SU-DHL-6 (cell line): ENCODE data around the gene WDR62.
A peak's percentile ranks its signal among the peaks of the same experiment; 100 is the strongest.

ENCODE experiments used
- H2AFZ ChIP-seq: fragments of 200-600 bp; sonication (generic); 2 replicates; pipeline ENCODE4 v1.6.1; 2014; ENCODE audit warnings: low read depth, mild to moderate bottlenecking, moderate library complexity, mixed read lengths, antibody characterized with exemption, low read length; ENCODE audit not compliant: severe bottlenecking
- H3F3A ChIP-seq: fragments of 200-600 bp; shearing (Covaris generic); 2 replicates; pipeline ENCODE4 v1.6.0; 2016; ENCODE audit warnings: antibody characterized with exemption, mild to moderate bottlenecking; ENCODE audit not compliant: insufficient read depth
- H3K27ac ChIP-seq: fragments of 200-600 bp; sonication (generic); 2 replicates; pipeline ENCODE4 v1.5.1; 2016; ENCODE audit warnings: low read depth, mild to moderate bottlenecking, low read length, moderate library complexity, mixed read lengths
- H3K27me3 ChIP-seq: fragments of 200-600 bp; sonication (generic), shearing (Covaris generic); 2 replicates; pipeline ENCODE4 v1.6.0; 2014; ENCODE audit warnings: mild to moderate bottlenecking, low read length
- H3K36me3 ChIP-seq: fragments of 200-600 bp; sonication (generic); 2 replicates; pipeline ENCODE4 v1.6.1; 2014; ENCODE audit warnings: mild to moderate bottlenecking, low read length, mixed read lengths
- H3K4me2 ChIP-seq: fragments of 300-600, 200-600 bp; shearing (Covaris generic), sonication (generic); 2 replicates; pipeline ENCODE4 v1.6.0; 2014; ENCODE audit warnings: low read length, low read depth, mild to moderate bottlenecking; ENCODE audit not compliant: poor library complexity, severe bottlenecking
- H3K4me3 ChIP-seq: fragments of 200-600 bp; sonication (generic); 2 replicates; pipeline ENCODE4 v1.5.1; 2014; ENCODE audit warnings: antibody characterized with exemption, low read length, mild to moderate bottlenecking, mixed read lengths; ENCODE audit not compliant: insufficient read depth, poor library complexity, severe bottlenecking
- H3K79me2 ChIP-seq: fragments of 200-600 bp; sonication (generic); 2 replicates; pipeline ENCODE4 v1.6.1; 2014; ENCODE audit warnings: mild to moderate bottlenecking, low read length, moderate library complexity; ENCODE audit not compliant: insufficient read depth
- H3K9ac ChIP-seq: fragments of 200-600 bp; sonication (generic); 2 replicates; pipeline ENCODE4 v1.7.0; 2014; ENCODE audit warnings: mild to moderate bottlenecking, low read length
- H3K9me2 ChIP-seq: fragments of 200-600 bp; sonication (generic); replicated peaks from 2 replicates; pipeline ENCODE4 v1.6.1; 2014; ENCODE audit warnings: low read length; ENCODE audit not compliant: insufficient read depth
- H3K9me3 ChIP-seq: fragments of 200-600 bp; sonication (generic); 2 replicates; pipeline ENCODE4 v1.6.1; 2014; ENCODE audit warnings: low read length, mixed read lengths; ENCODE audit not compliant: insufficient read depth
- H4K20me1 ChIP-seq: fragments of 200-600 bp; sonication (generic); 2 replicates; pipeline ENCODE4 v1.6.1; 2014; ENCODE audit warnings: low read depth, mild to moderate bottlenecking, antibody characterized with exemption, low read length, moderate library complexity, mixed read lengths
- CTCF ChIP-seq: fragments of 200-600 bp; sonication (generic); IDR thresholded peaks from one replicate; pipeline ENCODE4 v1.5.1; 2017; ENCODE audit warnings: antibody characterized with exemption, mild to moderate bottlenecking, low read length, moderate library complexity; ENCODE audit not compliant: insufficient read depth, poor library complexity, severe bottlenecking
- EZH2phosphoT487 ChIP-seq: fragments of 200-600 bp; sonication (generic), shearing (Covaris generic); conservative IDR thresholded peaks from 2 replicates; pipeline ENCODE4 v1.6.1; 2018; ENCODE audit warnings: mild to moderate bottlenecking, antibody characterized with exemption, low read length, moderate library complexity, mixed read lengths

WDR62 gene

GRCh38 chr19:36111200-36111539, 56.5 kb downstream of the WDR62 start:
- TF ChIP-seq CTCF (no peak), EZH2phosphoT487 (no peak)
- Histone ChIP-seq H3K36me3 (no peaks in the 10 kb centered on the region), H3K4me3 (no peak overlapping the region)

GRCh38 chr19:36112678-36113077, 58.0 kb downstream of the WDR62 start:
- no peak overlapping the region for H3K4me2 ChIP-seq
- 0 out of 2 replicates have a peak, but pooled peaks cover 2% of the 10 kb centered on the region for H3F3A ChIP-seq
- H3K4me3 ChIP-seq, result no peak overlapping the region
- no peaks in the 10 kb centered on the region for H3K27me3 ChIP-seq
- no peaks in the 10 kb centered on the region for H3K9me2 ChIP-seq
- no peaks in the 10 kb centered on the region for H4K20me1 ChIP-seq
- peaks cover 17% of the 10 kb centered on the region for H3K79me2 ChIP-seq
- no peak overlapping the region for H2AFZ ChIP-seq
- no peak overlapping the region for H3K9ac ChIP-seq
- no peaks in the 10 kb centered on the region for H3K9me3 ChIP-seq
- no peaks in the 10 kb centered on the region for H3K36me3 ChIP-seq
- TF ChIP-seq CTCF (no peak), EZH2phosphoT487 (no peak)
- H3K27ac ChIP-seq, result no peak overlapping the region

More at GRCh38 chr19:36111200-36111539, 56.5 kb downstream of the WDR62 start:
- H3K4me2 ChIP-seq, result no peak overlapping the region
- no peak overlapping the region for H3K9ac ChIP-seq
- H3K9me3 ChIP-seq, result no peaks in the 10 kb centered on the region
- H3K27me3 ChIP-seq, result no peaks in the 10 kb centered on the region
- peaks cover 14% of the 10 kb centered on the region for H3K79me2 ChIP-seq
- H3F3A ChIP-seq, result 0 out of 2 replicates have a peak, but pooled peaks cover 2% of the 10 kb centered on the region
- no peak overlapping the region for H3K27ac ChIP-seq
- no peaks in the 10 kb centered on the region for H4K20me1 ChIP-seq
- no peak overlapping the region for H2AFZ ChIP-seq
- no peaks in the 10 kb centered on the region for H3K9me2 ChIP-seq

GRCh38 chr19:36113425-36113824, 58.7 kb downstream of the WDR62 start:
- no peaks in the 10 kb centered on the region for H3K9me2 ChIP-seq
- H3K27me3 ChIP-seq, result no peaks in the 10 kb centered on the region
- H3F3A ChIP-seq, result 0 out of 2 replicates have a peak, but pooled peaks cover 2% of the 10 kb centered on the region
- peak overlapping the region; percentile 76 for H3K4me2 ChIP-seq
- H3K9ac ChIP-seq, result peak overlapping the region; percentile 88; the same call in 1 of the 2 replicates
- no peaks in the 10 kb centered on the region for H3K36me3 ChIP-seq
- no peak overlapping the region for H2AFZ ChIP-seq
- no peaks in the 10 kb centered on the region for H3K9me3 ChIP-seq
- H3K4me3 ChIP-seq, result peak overlapping the region; percentile 95
- TF ChIP-seq EZH2phosphoT487 (no peak), CTCF (no peak)
- no peak overlapping the region for H3K27ac ChIP-seq
- H4K20me1 ChIP-seq, result no peaks in the 10 kb centered on the region
- H3K79me2 ChIP-seq, result peaks cover 20% of the 10 kb centered on the region
